Forelimb muscle (tissue), 1 donor: ENCODE measurements around the gene NBL1. TPM values are rescaled to one million over a fixed set of nuclear protein-coding genes. Genes with fewer than 3 reads are reported as not detected.

Experiments used
- DNase-seq: peaks from one replicate; pipeline ENCODE4 v3.0.0-alpha.2; 2013; ENCODE audit warnings: low read depth
- polyA plus RNA-seq: library from polyadenylated mRNA; unstranded; fragments of 120-200 nt; gene quantifications from one replicate; pipeline ENCODE4 v1.2.1, GENCODE V29; 2013; ENCODE audit not compliant: insufficient read length

NBL1 gene
- polyA plus RNA-seq, 1 donor = 28.2 TPM

DNA sequence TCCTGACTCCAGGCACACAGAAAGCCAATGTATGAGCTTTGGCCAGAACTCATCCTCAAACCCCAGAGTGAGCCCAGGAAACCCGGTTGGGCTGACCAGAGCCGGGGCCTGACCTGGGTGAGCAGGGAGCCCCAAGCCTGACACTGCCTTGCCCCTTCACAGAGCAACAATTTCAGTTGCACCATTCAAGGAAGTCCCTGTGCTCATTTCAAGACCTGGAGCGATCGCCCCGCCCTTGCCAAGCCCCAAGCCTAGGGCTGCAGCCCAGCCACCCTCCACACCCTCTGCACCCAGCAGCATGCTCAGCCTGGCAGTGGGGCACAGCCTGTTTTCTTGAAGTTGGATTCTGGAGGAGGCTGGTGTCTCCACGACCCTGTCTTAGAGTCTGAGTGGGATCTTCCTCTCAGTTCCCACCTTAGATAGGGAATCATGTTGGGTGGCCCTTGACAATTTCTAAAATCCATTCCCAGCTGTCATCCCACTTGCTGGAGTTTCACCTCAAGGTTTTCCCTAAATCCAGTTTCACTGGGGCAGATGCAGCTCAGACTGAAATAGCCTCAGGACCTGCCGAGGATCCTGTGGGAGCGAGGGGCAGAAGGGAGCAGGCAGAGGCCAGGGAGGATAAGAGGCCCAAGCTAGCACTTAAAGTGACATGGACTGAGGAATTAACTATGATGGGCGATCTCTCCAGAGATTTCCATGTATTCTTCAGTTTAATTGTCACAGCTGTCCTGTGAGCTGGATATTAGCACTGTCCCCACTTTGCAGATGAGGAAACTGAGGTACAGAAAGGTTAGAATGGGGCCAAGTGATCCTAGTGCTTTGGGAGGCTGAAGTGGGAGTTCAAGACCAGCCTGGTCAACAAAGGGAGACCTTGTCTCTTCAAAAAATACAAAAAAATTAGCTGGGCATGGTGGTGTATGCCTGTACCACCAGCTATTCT is 2.5 kb downstream of the NBL1 start:
- DNase-seq = no peak

DNA sequence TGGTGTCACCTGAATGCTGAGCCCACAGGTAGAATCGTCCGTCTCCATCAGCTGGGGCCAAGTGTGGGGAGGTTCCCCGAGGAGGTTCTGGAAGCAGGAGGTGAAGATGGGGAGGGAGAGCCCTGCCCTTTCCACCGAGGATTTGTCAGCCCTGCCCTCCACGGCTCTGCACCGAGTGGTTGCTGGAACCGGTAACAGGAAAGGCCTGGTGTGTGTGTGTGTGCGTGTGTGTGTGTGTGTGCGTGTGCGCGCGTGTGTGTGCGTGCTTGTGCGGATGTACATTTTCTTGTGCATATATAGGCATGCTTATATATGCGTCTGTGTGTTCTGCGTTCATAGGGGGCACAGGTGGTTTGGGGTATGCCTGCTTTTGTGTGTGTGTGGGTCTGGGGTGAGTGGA is 3.5 kb downstream of the NBL1 start:
- DNase-seq = no peak

DNA sequence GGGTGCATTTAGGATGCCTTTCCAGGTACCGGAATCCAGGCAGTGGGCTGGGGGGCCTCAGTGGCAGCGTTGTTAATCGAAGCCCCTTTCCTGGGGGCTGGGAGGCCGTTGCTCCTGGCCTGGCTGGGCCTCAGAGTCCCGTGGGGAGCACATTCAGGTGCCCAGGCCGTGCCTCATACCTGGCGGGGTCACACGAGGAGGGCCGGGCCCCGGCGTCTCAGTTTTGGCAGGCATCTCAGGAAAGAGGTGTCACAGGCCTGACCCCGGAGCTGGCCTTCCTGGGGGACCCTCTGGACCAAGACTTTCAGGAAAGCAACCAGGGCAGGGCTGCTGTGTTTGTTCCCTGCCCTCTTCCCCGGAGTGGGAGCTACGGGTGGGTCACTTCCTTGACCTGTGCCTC is 4.1 kb downstream of the NBL1 start:
- DNase-seq = no peak

DNA sequence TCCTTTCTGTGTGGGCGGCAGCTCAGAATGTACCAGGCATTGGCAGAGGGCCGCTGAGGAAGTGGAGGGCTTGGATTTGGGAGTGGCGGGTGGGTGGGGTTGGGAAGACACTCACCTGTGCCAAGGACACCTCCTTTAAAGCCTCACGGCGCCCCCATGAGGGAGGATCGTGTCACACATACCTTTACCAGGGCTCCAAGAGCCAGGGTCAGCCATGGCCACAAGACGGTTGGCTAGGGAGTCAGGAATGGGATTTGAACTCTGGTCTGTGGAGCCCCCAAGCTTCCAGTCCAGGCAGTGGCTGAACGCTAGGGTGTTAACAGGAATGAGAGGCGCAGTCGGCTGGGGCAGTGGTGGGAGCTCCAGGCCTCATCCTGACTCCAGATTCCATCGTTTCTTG is 4.6 kb downstream of the NBL1 start:
- no peak for DNase-seq

DNA sequence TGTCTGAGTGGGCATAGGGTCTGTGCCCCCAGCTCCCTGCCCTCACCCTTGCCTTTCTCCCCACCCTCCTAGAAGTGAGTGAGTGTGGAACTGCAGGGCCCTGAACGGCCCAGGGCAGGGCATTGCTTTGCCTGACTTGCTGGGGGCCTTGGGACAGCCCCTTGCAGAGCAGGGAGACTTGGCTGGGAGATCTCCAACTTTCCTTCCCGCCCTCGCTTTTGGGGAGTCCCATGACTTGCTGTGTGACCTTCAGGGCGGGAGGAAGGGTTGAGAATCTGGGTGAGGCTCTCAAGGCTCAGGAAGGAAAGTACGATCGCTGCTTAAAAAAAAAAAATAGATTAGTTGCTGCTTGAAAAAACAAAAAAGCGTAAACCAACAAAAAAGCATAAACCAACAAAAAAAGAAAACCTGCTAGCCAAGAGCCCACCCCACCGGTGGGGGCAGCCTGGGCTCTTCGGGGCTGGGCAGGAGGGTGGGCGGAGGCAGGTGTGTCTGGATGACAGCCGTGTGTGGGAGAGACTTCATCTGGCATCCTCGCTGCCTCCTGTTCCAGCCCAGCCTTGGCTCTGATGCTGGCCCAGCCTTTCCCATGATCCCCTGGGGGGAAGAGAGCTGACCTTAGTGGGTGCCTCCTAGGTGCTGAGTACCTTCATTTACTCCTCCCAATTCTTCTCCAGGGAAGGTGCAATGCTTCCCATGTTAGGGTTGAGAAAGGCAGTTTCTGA is 6.5 kb downstream of the NBL1 start:
- DNase-seq = no peak

DNA sequence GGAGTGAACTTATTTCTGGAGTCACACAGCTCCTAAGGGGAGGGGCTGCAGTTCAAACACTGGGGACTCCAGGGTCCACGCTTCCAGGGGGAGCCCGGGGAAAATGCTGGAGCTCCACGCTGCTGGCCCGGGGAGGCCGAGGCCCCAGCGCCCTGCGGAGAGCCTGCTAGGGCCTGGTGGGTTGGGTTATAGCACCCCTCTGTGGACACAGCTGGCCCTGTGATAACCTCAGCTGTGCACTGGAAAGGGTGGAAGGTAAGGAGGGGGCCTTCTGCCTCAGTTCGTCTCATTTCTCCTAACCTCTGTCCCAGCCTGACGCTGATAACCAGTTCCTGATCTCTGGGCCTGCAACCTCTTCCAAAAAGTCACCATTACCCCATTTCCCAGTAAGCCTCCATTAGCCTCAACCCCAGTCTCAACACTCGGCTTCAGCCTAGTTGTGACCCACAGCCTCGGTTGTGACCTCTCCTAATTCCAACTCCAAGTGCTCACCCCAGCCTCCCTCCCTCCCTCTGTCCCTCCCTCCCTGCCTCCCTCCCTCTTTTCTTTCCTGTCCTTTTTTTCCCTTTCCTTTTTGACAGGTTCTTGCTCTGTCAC is 7.1 kb downstream of the NBL1 start:
- no peak for DNase-seq

DNA sequence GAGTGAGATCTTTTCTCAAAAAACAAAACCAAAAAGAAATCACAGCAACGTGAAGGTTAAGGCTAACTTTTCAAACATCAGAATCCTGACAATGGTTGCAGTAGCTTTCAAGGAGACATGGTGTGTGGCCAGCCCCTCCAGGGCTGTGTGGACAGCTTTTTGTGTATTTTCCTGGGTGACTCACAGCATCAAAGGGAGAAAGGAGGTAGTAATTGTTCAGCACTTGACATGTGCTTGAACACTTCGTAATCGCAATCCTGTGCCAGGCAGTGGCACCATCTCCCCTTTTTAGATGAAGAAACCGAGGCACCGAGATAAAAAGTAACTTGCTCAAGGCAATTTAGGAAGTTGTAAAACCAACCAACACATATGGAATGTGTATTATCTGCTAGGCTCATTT is 10.3 kb downstream of the NBL1 start:
- DNase-seq = no peak

DNA sequence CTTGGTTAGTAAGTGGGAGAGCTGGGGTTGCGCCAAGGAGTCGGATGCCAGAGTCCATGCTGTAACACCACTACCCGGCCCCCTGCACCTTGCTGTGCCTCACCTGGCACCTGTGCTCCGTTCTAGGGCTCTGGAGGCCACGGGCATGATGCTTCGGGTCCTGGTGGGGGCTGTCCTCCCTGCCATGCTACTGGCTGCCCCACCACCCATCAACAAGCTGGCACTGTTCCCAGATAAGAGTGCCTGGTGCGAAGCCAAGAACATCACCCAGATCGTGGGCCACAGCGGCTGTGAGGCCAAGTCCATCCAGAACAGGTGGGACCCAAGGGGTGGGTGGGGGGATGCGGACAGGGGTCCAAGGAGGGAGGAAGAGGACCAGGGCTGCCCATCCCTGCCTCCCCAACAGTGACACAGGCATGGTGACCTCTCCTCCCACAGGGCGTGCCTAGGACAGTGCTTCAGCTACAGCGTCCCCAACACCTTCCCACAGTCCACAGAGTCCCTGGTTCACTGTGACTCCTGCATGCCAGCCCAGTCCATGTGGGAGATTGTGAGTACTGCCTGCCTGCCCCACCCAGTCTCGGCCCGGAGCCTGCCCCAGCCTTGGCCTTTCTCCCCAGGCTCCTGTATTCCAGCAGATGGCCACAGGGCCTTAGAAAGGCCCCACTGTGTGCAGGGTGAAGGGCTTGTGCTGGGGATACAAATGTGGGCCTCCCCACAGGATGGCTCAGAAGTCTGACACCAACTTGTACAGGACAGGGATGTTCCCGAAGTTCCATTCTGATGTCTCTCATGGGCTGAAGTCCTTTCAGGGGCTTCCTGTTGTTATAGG is 11.0 kb downstream of the NBL1 start:
- no peak for DNase-seq

DNA sequence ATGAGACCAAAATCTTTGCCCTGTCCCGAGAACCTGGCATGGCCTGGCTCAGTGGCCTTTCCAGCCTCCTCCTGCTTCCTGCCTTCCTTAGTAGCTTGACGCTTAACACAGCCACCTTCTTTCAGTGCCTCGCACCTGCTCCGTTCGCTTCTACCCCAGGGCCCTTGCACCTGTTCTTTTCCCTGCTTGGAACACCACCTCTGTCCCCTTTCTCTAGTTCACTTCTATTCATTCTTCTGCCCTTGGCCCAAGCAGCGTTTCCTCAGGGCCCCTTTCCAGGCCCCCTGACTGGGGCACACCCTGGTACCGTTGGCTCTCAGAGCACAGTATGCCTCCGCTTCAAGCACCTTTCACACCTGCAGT is 11.6 kb downstream of the NBL1 start:
- no peak for DNase-seq

DNA sequence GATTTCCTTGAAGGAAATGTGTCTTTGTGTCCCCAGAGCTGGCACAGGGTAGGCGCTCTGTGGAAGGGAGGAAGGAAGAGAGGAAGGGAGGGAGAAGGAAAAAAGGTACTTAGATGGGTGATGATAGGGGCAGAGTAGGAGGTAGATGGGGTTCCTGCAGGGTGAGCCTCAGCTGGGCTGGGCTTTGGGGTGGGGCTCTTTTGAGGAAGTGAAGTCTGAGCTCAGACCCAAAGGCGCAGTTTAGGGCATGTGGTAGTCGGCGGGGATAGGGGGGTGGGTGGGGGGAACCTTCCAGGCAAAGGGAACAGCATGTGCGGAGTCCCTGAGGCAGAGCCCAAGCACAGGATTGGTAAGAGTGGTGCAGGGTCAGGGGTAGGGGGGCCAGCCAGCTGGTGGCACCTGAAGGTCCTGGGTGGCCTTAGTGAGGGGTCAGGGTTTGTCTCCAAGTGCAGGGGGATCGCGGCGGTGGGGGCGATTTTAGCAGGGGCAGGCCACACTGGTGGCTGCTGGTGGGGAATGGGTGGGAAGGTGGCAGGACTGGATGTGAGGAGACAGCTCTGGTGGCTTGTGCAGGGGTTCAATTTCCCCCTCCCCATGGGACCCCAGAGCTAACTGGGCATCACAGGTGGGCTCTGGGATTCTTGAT is 12.1 kb downstream of the NBL1 start:
- no peak for DNase-seq

DNA sequence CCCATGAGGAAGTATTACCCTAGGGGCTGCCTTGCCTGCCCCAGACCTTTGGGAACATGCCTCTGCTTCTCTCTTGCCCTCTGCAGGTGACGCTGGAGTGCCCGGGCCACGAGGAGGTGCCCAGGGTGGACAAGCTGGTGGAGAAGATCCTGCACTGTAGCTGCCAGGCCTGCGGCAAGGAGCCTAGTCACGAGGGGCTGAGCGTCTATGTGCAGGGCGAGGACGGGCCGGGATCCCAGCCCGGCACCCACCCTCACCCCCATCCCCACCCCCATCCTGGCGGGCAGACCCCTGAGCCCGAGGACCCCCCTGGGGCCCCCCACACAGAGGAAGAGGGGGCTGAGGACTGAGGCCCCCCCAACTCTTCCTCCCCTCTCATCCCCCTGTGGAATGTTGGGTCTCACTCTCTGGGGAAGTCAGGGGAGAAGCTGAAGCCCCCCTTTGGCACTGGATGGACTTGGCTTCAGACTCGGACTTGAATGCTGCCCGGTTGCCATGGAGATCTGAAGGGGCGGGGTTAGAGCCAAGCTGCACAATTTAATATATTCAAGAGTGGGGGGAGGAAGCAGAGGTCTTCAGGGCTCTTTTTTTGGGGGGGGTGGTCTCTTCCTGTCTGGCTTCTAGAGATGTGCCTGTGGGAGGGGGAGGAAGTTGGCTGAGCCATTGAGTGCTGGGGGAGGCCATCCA is 12.8 kb downstream of the NBL1 start:
- no peak for DNase-seq

DNA sequence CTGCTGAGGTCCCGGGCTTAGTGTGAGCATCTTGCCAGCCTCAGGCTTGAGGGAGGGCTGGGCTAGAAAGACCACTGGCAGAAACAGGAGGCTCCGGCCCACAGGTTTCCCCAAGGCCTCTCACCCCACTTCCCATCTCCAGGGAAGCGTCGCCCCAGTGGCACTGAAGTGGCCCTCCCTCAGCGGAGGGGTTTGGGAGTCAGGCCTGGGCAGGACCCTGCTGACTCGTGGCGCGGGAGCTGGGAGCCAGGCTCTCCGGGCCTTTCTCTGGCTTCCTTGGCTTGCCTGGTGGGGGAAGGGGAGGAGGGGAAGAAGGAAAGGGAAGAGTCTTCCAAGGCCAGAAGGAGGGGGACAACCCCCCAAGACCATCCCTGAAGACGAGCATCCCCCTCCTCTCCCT is 13.4 kb downstream of the NBL1 start:
- DNase-seq = no peak

DNA sequence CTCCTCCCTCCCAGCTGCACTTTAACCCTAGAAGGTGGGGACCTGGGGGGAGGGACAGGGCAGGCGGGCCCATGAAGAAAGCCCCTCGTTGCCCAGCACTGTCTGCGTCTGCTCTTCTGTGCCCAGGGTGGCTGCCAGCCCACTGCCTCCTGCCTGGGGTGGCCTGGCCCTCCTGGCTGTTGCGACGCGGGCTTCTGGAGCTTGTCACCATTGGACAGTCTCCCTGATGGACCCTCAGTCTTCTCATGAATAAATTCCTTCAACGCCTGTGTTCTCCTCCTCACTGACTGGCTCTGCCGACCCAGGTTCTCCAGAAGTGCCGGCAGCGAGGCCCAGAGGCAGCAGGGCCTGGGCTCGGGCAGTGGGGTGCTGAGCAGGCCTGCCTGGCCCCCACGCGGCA is 14.1 kb downstream of the NBL1 start:
- no peak for DNase-seq

DNA sequence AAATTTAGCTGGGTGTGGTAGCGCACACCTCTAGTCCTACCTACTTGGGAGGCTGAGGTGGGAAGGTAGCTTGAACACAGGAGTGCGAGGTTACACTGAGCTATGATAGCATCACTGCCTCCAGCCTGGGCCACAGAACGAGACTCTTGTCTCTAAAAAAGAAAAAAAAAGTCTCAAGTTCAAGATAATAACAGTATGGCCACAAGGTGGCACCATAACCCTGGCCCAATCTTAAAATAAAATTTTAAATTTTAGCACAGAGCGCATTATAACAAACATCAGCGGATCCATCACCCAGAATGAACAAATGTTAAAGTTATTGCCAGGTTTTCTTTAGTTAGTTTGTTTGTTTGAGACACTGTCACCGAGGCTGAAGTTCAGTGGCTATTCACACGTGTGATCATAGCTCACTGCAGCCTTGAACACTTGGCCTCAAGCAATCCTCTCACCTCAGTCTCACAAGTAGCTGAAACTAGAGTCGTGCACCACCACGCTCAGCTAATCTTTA is 17.7 kb downstream of the NBL1 start:
- DNase-seq = no peak

DNA sequence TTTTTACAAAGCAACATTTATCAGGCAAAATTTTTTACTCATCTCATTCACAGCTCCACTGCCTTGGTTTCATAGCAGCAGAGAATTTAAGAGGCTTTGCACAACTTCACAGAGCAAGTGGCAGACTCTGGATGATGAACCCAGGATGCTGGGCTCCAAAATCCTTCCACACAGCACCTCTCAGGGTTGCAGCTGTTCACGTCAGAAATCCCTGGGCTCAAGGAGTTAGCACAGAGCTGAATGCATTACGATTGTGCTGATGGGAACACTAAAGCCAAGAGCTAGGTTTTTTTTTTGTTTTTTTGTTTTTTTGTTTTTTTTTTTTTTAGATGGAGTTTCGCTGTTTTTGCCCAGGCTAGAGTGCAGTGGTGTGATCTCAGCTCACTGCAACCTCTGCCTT is 18.2 kb downstream of the NBL1 start:
- DNase-seq = no peak

DNA sequence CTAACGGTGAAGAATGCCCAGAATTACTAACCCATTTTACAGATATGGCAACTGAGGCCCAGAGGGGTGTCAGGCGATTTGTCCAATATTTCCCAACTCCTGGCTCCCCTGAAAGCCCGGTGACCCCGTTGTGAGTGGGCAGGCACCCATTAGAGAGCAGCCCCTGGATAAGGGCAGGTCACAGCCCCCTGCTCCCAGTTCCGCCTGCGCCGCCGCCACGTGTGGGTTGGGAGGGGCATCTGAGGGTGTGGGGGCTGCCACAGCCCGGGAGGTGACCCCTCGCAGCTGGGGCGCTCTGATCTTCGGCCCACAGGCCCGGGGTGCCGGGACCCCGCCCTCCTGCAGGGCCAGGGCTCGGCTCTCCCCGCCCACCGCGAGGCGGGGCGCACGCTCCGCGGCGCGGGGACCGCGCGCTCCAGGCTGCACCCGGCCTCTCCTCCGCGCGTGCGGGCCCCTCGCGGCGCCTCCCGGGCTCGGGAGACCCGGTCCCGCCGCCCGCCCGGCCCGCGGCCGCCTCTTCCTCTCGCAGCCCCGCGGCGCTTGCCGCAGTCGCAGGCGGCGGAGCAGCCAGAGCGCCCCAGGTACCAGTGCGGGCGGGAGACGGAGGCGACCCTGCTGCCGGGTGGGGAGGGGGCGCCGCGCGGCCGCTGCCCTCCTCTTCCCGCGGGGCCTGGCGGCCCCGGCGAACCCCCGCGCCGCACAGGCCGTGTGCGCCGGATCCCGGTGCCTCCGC is 20.5 kb downstream of the NBL1 start, which contains the start of gene HTR6:
Gene HTR6 (plus strand): TSS at position 423 of the 733 bp plus-strand sequence. CDS start 879 bp downstream, outside the sequence.
- no peak for DNase-seq

DNA sequence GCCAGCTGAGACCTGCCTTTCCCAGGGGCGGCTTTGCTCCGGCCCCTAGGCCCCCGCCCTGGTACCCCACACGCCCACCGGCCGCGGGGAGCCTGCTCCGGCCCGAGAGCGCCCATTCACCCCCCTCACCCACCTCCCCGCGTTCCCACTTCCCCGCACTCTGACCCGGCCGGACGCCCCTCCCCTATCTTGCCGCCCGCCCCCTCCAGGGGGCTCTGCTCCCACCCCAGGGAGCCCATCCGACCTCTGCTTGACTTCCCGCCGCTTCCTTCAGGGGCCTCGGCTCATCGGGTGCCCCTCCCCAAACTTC is 21.0 kb downstream of the NBL1 start:
- DNase-seq = no peak

DNA sequence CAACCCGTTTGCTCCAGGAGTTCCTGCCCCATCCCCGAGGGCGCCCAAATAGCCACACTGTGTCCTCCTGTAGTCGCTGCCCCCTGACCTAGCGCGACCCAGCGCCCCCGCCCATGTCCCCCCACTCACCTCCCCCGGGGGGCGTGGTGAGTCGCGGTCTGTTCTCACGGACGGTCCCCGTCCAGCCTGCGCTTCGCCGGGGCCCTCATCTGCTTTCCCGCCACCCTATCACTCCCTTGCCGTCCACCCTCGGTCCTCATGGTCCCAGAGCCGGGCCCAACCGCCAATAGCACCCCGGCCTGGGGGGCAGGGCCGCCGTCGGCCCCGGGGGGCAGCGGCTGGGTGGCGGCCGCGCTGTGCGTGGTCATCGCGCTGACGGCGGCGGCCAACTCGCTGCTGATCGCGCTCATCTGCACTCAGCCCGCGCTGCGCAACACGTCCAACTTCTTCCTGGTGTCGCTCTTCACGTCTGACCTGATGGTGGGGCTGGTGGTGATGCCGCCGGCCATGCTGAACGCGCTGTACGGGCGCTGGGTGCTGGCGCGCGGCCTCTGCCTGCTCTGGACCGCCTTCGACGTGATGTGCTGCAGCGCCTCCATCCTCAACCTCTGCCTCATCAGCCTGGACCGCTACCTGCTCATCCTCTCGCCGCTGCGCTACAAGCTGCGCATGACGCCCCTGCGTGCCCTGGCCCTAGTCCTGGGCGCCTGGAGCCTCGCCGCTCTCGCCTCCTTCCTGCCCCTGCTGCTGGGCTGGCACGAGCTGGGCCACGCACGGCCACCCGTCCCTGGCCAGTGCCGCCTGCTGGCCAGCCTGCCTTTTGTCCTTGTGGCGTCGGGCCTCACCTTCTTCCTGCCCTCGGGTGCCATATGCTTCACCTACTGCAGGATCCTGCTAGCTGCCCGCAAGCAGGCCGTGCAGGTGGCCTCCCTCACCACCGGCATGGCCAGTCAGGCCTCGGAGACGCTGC is 21.7 kb downstream of the NBL1 start:
- no peak for DNase-seq

DNA sequence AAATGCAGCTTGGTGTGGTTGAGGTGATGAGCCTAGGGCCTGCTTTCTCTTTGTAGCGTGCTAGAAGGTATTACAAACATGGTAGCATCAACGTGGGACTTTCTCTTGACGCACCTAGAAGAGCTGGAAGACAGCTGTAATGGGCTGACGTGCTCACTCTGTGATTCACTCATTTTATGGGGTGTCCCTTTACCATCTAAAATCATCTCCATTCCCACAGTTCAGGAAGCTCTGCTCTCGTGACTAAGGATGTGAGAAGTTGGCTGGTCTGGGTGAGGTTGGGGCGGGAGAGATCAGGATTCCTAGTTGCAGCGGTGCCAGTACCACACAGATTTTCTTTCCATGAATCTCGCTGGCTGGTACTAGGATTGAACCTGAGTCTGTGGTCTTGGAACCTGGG is 24.8 kb downstream of the NBL1 start:
- DNase-seq = no peak
